ENCODE results near the gene VKORC1.

Gene VKORC1

GRCh38 chr16:31088459-31089183, 6.0 kb downstream of the VKORC1 start, which contains the start of gene PRSS53:
Gene PRSS53 (minus strand): TSS chr16:31088943. CDS start chr16:31088809, 134 bp downstream.
- no peak for TF ChIP-seq CTCF (conservative IDR thresholded peaks at IDR 0.05; ENCODE audit: low read depth, low read length)
- no peak for DNase-seq (ENCODE audit: low read depth)

GRCh38 chr16:31087971-31088370, 6.6 kb downstream of the VKORC1 start:
- H3K4me3 ChIP-seq (ENCODE audit: low read length), result no peak overlapping the region
- TF ChIP-seq CTCF (conservative IDR thresholded peaks at IDR 0.05; ENCODE audit: low read depth, low read length), result no peak
- DNase-seq (ENCODE audit: low read depth), result no peak

More at GRCh38 chr16:31088459-31089183, 6.0 kb downstream of the VKORC1 start, which contains the start of gene PRSS53:
- H3K4me3 ChIP-seq (ENCODE audit: low read length), result no peak within 1 kb of the TSS

- no peak for TF ChIP-seq CTCF (conservative IDR thresholded peaks at IDR 0.05; ENCODE audit: low read depth, low read length)
- H3K4me3 ChIP-seq (ENCODE audit: low read length), result no peak overlapping the region
- DNase-seq (ENCODE audit: low read depth), result no peak
These were observed 7.1 kb downstream of the VKORC1 start for GRCh38 chr16:31087481-31087880.

GRCh38 chr16:31086629-31086906, 8.0 kb downstream of the VKORC1 start:
- no peak for DNase-seq (ENCODE audit: low read depth)
- no peak for TF ChIP-seq CTCF (conservative IDR thresholded peaks at IDR 0.05; ENCODE audit: low read depth, low read length)
- H3K4me3 ChIP-seq (ENCODE audit: low read length), result no peak overlapping the region

- TF ChIP-seq CTCF (conservative IDR thresholded peaks at IDR 0.05; ENCODE audit: low read depth, low read length), result no peak
- no peak for DNase-seq (ENCODE audit: low read depth)
- no peak overlapping the region for H3K4me3 ChIP-seq (ENCODE audit: low read length)
These were observed 8.5 kb downstream of the VKORC1 start for GRCh38 chr16:31085873-31086628.

- TF ChIP-seq CTCF (conservative IDR thresholded peaks at IDR 0.05; ENCODE audit: low read depth, low read length), result no peak
- no peak for DNase-seq (ENCODE audit: low read depth)
- H3K4me3 ChIP-seq (ENCODE audit: low read length), result no peak overlapping the region
These were observed 9.2 kb downstream of the VKORC1 start for GRCh38 chr16:31085411-31085810.
